ENCODE results near the gene MTSS2. TPM values are rescaled to one million over a fixed set of nuclear protein-coding genes. Genes with fewer than 3 reads are reported as not detected.

Gene MTSS2
- total RNA-seq, 1 donor from 2014 or later = 57.1 TPM

DNA sequence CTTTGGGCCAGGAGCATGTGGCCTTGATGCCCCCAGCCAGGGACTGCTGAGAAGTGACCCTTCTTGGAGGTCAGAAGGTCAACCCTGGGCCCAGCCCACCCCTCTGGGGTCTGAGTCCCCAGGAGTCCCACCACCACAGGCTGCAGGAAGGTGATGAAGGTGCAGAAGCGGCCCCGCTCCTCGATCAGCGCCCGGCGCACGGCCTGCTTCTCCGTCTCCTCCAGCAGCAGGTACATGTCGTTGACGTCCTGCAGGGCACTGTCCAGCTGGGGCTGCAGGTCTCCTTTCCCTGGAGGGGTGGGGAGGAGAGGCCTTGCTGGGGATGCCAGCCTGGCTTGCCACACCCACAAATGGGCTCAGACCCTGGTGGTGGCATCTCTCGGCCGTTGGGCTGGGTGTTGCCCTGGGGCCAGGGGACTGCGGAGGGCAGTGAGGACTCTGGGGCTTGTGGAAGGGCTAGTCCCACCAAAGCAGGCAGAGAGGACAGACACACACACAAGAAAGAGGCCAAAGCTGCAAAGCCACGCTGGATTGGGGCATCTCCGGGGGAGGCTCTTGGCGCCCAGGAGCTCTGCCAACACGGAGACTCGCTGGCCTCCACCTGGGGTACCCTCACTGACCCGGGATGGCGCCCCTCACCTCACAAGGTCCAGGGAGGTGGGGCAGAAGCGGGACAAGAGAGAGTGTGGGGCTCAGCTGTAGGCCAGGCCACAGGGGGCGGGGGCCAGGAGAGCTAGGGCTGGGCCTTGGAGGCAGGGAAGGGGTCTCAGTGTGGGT is 7.5 kb downstream of the MTSS2 start:
- peaks cover 14% of the 10 kb centered on the region for H3K36me3 Mint-ChIP-seq (ENCODE audit: insufficient read depth)
- DNase-seq (ENCODE audit: low spot score, unreplicated experiment) = no peak
- TF ChIP-seq, protein P1, sequence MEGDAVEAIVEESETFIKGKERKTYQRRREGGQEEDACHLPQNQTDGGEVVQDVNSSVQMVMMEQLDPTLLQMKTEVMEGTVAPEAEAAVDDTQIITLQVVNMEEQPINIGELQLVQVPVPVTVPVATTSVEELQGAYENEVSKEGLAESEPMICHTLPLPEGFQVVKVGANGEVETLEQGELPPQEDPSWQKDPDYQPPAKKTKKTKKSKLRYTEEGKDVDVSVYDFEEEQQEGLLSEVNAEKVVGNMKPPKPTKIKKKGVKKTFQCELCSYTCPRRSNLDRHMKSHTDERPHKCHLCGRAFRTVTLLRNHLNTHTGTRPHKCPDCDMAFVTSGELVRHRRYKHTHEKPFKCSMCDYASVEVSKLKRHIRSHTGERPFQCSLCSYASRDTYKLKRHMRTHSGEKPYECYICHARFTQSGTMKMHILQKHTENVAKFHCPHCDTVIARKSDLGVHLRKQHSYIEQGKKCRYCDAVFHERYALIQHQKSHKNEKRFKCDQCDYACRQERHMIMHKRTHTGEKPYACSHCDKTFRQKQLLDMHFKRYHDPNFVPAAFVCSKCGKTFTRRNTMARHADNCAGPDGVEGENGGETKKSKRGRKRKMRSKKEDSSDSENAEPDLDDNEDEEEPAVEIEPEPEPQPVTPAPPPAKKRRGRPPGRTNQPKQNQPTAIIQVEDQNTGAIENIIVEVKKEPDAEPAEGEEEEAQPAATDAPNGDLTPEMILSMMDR (IDR thresholded peaks at IDR 0.05; ENCODE audit: unreplicated experiment) = no peak
- peaks cover 13% of the 10 kb centered on the region for H3K4me1 Mint-ChIP-seq (ENCODE audit: low read depth)
- no peaks in the 10 kb centered on the region for H3K9me3 Mint-ChIP-seq (ENCODE audit: low read depth)
- H3K27ac Mint-ChIP-seq = no peak overlapping the region
- H3K4me3 Mint-ChIP-seq (ENCODE audit: low read depth) = no peak overlapping the region
- no peaks in the 10 kb centered on the region for H3K27me3 Mint-ChIP-seq

DNA sequence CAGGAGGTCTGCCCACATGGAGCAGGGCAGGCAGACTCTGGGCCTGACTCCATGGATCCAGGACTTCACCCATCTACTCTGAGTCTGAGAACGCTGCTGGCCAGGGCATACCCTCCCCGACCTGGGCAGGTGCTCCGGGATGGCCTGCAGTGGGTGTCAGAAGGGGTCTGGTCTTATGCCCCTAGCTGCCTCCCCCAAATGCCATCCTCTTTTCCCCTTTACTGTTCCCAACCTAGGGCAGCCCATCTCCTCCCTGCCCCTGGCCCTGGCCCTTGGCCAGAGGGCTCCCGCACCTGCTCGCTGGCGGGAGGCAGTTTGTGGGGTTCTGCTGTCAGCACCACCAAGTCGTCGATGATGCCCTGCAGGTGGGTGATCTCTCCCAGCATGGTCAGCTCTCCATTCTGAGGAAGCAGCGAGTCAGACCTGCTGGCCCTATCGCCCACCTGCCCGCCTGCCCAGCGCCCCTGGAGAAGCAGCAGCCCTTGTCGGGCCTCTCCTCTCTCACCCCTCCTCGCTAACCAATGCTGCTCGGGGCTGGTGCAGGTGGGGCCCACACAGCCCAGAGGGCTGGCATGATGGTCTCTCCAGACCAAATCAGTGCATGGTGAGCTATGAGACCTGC is 8.2 kb downstream of the MTSS2 start:
- TF ChIP-seq, protein P1 (IDR thresholded peaks at IDR 0.05; ENCODE audit: unreplicated experiment) = no peak
- H3K36me3 Mint-ChIP-seq (ENCODE audit: insufficient read depth) = peaks cover 16% of the 10 kb centered on the region
- DNase-seq (ENCODE audit: low spot score, unreplicated experiment) = no peak
- no peaks in the 10 kb centered on the region for H3K9me3 Mint-ChIP-seq (ENCODE audit: low read depth)
- no peaks in the 10 kb centered on the region for H3K27me3 Mint-ChIP-seq
- H3K4me3 Mint-ChIP-seq (ENCODE audit: low read depth) = no peak overlapping the region
- no peak overlapping the region for H3K27ac Mint-ChIP-seq
- H3K4me1 Mint-ChIP-seq (ENCODE audit: low read depth) = peaks cover 10% of the 10 kb centered on the region

DNA sequence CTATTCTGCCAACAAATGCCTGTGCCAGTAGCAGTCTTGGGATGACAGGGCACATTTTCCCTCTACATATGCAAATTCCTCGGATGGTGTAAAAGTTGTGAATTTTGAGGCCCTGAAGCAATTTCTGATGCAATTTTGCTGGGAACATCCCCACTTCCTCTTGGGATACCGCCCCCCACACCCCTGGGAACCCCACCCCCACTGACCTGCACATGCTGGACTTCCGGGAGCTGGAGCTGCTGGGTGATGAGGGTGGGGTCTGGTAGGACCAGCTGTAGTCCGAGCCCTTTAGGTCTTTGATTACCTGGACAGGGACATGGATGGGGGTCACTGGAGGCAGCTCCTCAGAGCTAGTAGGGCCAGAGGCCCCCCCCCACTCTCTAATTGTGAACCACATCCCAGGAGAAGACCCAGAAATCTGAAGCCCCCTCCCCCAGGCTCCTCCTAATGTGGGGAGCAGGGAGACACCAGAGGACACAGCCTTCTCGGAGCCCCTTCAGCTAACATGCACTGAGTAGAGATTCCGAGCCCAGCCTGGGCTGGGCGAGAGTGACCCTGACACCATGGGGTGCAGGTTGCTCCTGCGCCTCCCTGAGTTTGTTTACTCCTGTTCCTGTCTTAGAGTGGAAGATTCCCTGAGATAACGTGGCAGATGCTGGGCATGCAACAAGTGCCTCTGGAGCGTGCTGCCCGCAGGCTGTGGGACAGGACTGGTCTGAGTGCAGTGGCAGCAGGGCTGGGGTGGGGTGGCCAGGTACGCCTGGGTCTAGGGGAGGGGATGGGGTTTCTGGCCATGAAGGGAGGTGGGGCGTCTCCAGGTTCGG is 9.0 kb downstream of the MTSS2 start:
- TF ChIP-seq, protein P1 (IDR thresholded peaks at IDR 0.05; ENCODE audit: unreplicated experiment) = no peak
- Mint-ChIP-seq H3K27ac (no peak overlapping the region), H3K4me3 (ENCODE audit: low read depth) (no peak overlapping the region), H3K4me1 (ENCODE audit: low read depth) (peaks cover 5% of the 10 kb centered on the region), H3K9me3 (ENCODE audit: low read depth) (no peaks in the 10 kb centered on the region), H3K36me3 (ENCODE audit: insufficient read depth) (peaks cover 16% of the 10 kb centered on the region), H3K27me3 (no peaks in the 10 kb centered on the region)
- no peak for DNase-seq (ENCODE audit: low spot score, unreplicated experiment)

DNA sequence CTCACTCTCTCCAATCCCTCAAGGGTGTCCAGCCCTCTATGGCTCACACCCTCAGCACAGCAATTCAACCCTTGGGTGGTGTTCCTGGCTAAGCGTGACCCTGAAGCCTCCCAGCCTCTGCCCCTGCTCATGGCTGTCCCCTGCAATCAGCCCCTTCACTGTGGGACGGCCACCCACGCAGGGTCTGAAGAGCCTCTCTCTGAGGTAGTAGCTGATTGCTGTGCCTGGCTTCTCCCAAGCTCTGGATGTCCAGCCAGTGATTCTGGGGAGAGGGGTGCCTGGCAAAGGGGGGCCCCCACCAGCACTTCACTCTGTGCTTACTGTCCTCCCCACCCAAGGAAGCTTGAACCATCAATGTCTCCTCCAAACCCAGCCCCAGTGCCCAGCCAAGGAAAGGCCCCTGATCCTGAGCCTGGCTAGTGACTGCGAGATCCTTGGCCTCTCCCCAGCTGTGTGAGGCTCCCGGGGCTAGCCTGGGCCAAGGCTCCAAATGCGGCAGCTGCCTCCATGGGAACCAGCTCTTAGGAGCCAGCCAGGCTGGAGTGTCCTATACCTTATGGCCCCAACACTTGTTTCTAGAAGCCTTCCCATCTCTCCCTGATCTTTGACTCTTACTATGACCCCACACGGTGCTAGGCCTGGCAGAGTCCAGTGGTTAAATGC is 9.9 kb downstream of the MTSS2 start:
- H3K4me3 Mint-ChIP-seq (ENCODE audit: low read depth) = no peak overlapping the region
- no peak overlapping the region for H3K27ac Mint-ChIP-seq
- H3K9me3 Mint-ChIP-seq (ENCODE audit: low read depth) = no peaks in the 10 kb centered on the region
- DNase-seq (ENCODE audit: low spot score, unreplicated experiment) = no peak
- H3K4me1 Mint-ChIP-seq (ENCODE audit: low read depth) = peaks cover 2% of the 10 kb centered on the region
- TF ChIP-seq, protein P1 (IDR thresholded peaks at IDR 0.05; ENCODE audit: unreplicated experiment) = no peak
- peaks cover 21% of the 10 kb centered on the region for H3K36me3 Mint-ChIP-seq (ENCODE audit: insufficient read depth)
- H3K27me3 Mint-ChIP-seq = no peaks in the 10 kb centered on the region

All from progenitor cell of endocrine pancreas (in vitro differentiated cells).